ENCODE results near the gene FAM221B.

DNA sequence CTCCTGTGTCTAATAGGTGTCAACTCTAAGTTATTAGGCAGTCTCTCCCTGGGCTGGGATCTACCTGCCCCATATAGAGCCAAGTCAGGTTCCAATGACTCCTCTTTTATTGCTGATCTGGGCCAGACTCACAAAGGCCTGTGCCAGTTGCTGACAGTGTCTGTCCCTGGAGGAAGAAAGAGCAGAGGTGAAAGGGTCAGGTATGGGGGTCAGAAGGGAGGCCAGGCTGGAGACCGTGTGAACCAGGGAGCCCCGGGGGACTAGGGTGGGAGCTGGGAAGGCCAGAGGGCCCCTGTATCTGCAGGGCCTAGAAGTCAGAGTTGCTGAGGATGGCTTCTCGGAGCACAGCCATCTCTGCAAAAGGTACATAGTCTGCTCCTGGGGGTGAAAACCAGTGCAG, 10.2 kb downstream of the FAM221B start:
- TF ChIP-seq EP300 (IDR thresholded peaks at IDR 0.05) (no peak), POLR2A (IDR thresholded peaks at IDR 0.05) (no peak)
- TF ChIP-seq, protein P1, sequence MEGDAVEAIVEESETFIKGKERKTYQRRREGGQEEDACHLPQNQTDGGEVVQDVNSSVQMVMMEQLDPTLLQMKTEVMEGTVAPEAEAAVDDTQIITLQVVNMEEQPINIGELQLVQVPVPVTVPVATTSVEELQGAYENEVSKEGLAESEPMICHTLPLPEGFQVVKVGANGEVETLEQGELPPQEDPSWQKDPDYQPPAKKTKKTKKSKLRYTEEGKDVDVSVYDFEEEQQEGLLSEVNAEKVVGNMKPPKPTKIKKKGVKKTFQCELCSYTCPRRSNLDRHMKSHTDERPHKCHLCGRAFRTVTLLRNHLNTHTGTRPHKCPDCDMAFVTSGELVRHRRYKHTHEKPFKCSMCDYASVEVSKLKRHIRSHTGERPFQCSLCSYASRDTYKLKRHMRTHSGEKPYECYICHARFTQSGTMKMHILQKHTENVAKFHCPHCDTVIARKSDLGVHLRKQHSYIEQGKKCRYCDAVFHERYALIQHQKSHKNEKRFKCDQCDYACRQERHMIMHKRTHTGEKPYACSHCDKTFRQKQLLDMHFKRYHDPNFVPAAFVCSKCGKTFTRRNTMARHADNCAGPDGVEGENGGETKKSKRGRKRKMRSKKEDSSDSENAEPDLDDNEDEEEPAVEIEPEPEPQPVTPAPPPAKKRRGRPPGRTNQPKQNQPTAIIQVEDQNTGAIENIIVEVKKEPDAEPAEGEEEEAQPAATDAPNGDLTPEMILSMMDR (IDR thresholded peaks at IDR 0.05): no peak
